B cell (primary cell): ENCODE measurements around the gene EHD3. TPM values are rescaled to one million over a fixed set of nuclear protein-coding genes. Genes with fewer than 3 reads are reported as not detected.

Experiments
- ATAC-seq: fragments of 200-7000 bp; cut with Tn5 transposase; one replicate; pipeline ENCODE4 v1.10.0; 2021; ENCODE audit warnings: low read depth, mild to moderate bottlenecking, moderate number of reproducible peaks, moderate library complexity
- CTCF ChIA-PET: fragments of 350-600 bp; sonication (Branson Sonifier 250); formaldehyde crosslinking; loops from one replicate; lab custom pipeline; 2021; ENCODE audit warnings: antibody characterized with exemption, inconsistent platforms; lab: Charles Lee
- POLR2A ChIA-PET: fragments of 350-600 bp; sonication (Branson Sonifier 250); formaldehyde crosslinking; loops from one replicate; lab custom pipeline; 2021; ENCODE audit warnings: antibody characterized with exemption; lab: Charles Lee
- DNase-seq: peaks from one replicate; pipeline ENCODE4 v3.0.0; 2013
- H2AFZ ChIP-seq: 2 replicates; pipeline ENCODE4 v1.6.1; 2012; ENCODE audit warnings: mild to moderate bottlenecking, low read depth, low read length; ENCODE audit not compliant: insufficient read depth, poor library complexity, severe bottlenecking
- H3K27ac ChIP-seq, 2 donors: 1 replicate in 1 of 2; 2 replicates in 1 of 2; pipeline ENCODE4 v1.5.1; 2012 to 2013; ENCODE audit warnings: low read length in 2 of 2, mild to moderate bottlenecking in 2 of 2, moderate library complexity in 1 of 2
- H3K27me3 ChIP-seq, 4 experiments: fragments of 200-600 bp in 1 of 4; sonication (generic) in 1 of 4; replicated peaks in 1 of 4; 1 replicate in 2 of 4; 2 replicates in 2 of 4; pipeline versions ENCODE4 v1.6.1 to v1.7.0; 2013 to 2016; ENCODE audit warnings: low read length in 3 of 4, mild to moderate bottlenecking in 2 of 4, mixed read lengths in 1 of 4, moderate library complexity in 1 of 4; ENCODE audit not compliant: insufficient read depth in 4 of 4, control insufficient read depth in 3 of 4; ENCODE audit errors: control extremely low read depth in 1 of 4
- H3K36me3 ChIP-seq, 2 experiments: replicated peaks in 1 of 2; 1 replicate in 1 of 2; 2 replicates in 1 of 2; pipeline versions ENCODE4 v1.6.1 to v1.7.1; 2013; ENCODE audit warnings: low read length in 1 of 2; ENCODE audit not compliant: insufficient read depth in 2 of 2, control insufficient read depth in 1 of 2; ENCODE audit errors: control extremely low read depth in 1 of 2, extremely low read depth in 1 of 2
- H3K4me1 ChIP-seq, 2 donors: fragments of 200-600 bp in 1 of 2; sonication (generic) in 1 of 2; 1 replicate in 1 of 2; 2 replicates in 1 of 2; pipeline versions ENCODE4 v1.5.1 to v1.6.1; 2013 to 2017; ENCODE audit warnings: low read length in 2 of 2; ENCODE audit not compliant: control insufficient read depth in 2 of 2, insufficient read depth in 2 of 2
- H3K4me2 ChIP-seq: replicated peaks from 2 replicates; pipeline ENCODE3; 2012; ENCODE audit warnings: mild to moderate bottlenecking, low read depth, low read length; ENCODE audit not compliant: poor library complexity, severe bottlenecking
- H3K4me3 ChIP-seq, 5 experiments: fragments of 200-600 bp in 1 of 5; sonication (generic) in 1 of 5; 1 replicate in 3 of 5; 2 replicates in 2 of 5; pipeline versions ENCODE4 v1.5.1 to v1.7.0; 2011 to 2016; ENCODE audit warnings: low read length in 4 of 5, mild to moderate bottlenecking in 4 of 5, low read depth in 2 of 5, control low read depth in 1 of 5, moderate library complexity in 1 of 5; ENCODE audit not compliant: insufficient read depth in 1 of 5; ENCODE audit errors: control extremely low read depth in 1 of 5, extremely low read depth in 1 of 5
- H3K79me2 ChIP-seq: fragments of 200-600 bp; sonication (generic); one replicate; pipeline ENCODE4 v1.6.0; 2016; ENCODE audit warnings: low read length; ENCODE audit not compliant: control insufficient read depth, insufficient read depth
- H3K9ac ChIP-seq: fragments of 200-600 bp; sonication (generic); 2 replicates; pipeline ENCODE4 v1.6.1; 2017; ENCODE audit warnings: mild to moderate bottlenecking, low read length, moderate library complexity
- H3K9me3 ChIP-seq, 3 donors: one replicate each; pipeline versions ENCODE4 v1.6.1 to v1.7.1; 2013; ENCODE audit warnings: low read length in 2 of 3; ENCODE audit not compliant: control insufficient read depth in 2 of 3, insufficient read depth in 1 of 3; ENCODE audit errors: control extremely low read depth in 1 of 3
- H4K20me1 ChIP-seq: 2 replicates; pipeline ENCODE4 v1.6.0; 2012; ENCODE audit warnings: mild to moderate bottlenecking, low read length; ENCODE audit not compliant: insufficient read depth, control insufficient read depth, poor library complexity, severe bottlenecking
- H3K27ac Mint-ChIP-seq: one replicate; pipeline ENCODE4 v1.8.0; 2021; ENCODE audit warnings: mixed read lengths
- H3K27me3 Mint-ChIP-seq: one replicate; pipeline ENCODE4 v1.8.0; 2021; ENCODE audit warnings: mixed read lengths
- H3K4me1 Mint-ChIP-seq: one replicate; pipeline ENCODE4 v1.8.0; 2021; ENCODE audit warnings: mixed read lengths
- H3K4me3 Mint-ChIP-seq: one replicate; pipeline ENCODE4 v1.8.0; 2021; ENCODE audit warnings: mixed read lengths
- H3K9me3 Mint-ChIP-seq: one replicate; pipeline ENCODE4 v1.8.0; 2022; ENCODE audit warnings: mixed read lengths; ENCODE audit not compliant: insufficient read depth
- EZH2 ChIP-seq: IDR thresholded peaks from 2 replicates; pipeline ENCODE4 v1.6.1; 2012; ENCODE audit warnings: borderline replicate concordance, low read depth, mild to moderate bottlenecking, moderate library complexity, low read length; ENCODE audit not compliant: insufficient read depth, poor library complexity, severe bottlenecking
- WGBS: methylation state at CpG from one replicate; pipeline ENCODE4 v1.1.5; 2013; ENCODE audit warnings: missing lambda C conversion rate; ENCODE audit not compliant: insufficient coverage; 5-methylcytosine and 5-hydroxymethylcytosine counted together
- intact Hi-C: fragments of 100-400 bp; cut with micrococcal nuclease; formaldehyde crosslinking; loops from one replicate; pipeline ENCODE4 v1.10.0; 2022
- polyA plus RNA-seq: library from polyadenylated mRNA; depleted of rRNA; stranded (reverse); fragments of >200 nt; gene quantifications from 2 replicates; pipeline ENCODE4 v1.2.3, GENCODE V29; 2012
- total RNA-seq, 2 donors: library from RNA; stranded (reverse); fragments of 120-200 nt in 1 of 2; gene quantifications; 1 replicate in 1 of 2; 2 replicates in 1 of 2; pipeline versions ENCODE4 v1.2.3 to v1.2.4, GENCODE V29; 2013 to 2022
- TF ChIP-seq, protein P1 (sequence below): fragments of 200-600 bp; IDR thresholded peaks from one replicate; pipeline ENCODE4 v1.8.0; 2022; ENCODE audit warnings: antibody characterized with exemption, mild to moderate bottlenecking

The EHD3 gene
- total and polyA plus RNA-seq, 2 donors (not counting 1 experiment from before 2014, with no cell fraction given), result 19.0 to 60.5 TPM

DNA sequence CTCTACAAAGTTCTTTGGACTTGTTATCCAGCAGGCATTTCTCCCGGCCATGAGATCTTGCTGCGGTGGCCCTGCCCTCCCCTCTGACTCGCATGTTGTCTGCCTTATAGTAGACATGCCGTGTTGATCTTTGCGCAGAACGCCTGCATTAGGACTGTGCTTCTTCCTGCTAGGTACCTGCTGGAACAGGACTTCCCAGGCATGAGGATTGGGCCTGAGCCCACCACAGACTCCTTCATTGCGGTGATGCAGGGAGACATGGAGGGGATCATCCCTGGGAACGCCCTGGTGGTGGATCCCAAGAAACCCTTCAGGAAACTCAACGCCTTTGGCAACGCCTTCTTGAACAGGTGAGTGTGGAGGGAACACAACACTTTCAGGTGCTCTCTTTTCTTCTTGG is 10.1 kb downstream of the EHD3 start:
- H3K4me1 Mint-ChIP-seq, result peaks cover 51% of the 10 kb centered on the region
- Histone ChIP-seq H3K27ac (no peak overlapping the region), H3K36me3 (peaks cover 0 to 36% of the 10 kb centered on the region in 2 experiments), H2AFZ (no peak overlapping the region), H3K4me2 (no peak overlapping the region), H3K9ac (no peak overlapping the region), H3K4me3 (no peak overlapping the region), H3K27me3 (no peaks in the 10 kb centered on the region), H4K20me1 (no peaks in the 10 kb centered on the region), H3K79me2 (peaks cover 8% of the 10 kb centered on the region), H3K4me1 (peaks cover 8 to 24% of the 10 kb centered on the region in 2 donors), H3K9me3 (no peaks in the 10 kb centered on the region)
- ATAC-seq (no peak), DNase-seq (no peak)
- no peaks in the 10 kb centered on the region for H3K27me3 Mint-ChIP-seq
- intact Hi-C loops, result no loop called here
- TF ChIP-seq, protein P1, sequence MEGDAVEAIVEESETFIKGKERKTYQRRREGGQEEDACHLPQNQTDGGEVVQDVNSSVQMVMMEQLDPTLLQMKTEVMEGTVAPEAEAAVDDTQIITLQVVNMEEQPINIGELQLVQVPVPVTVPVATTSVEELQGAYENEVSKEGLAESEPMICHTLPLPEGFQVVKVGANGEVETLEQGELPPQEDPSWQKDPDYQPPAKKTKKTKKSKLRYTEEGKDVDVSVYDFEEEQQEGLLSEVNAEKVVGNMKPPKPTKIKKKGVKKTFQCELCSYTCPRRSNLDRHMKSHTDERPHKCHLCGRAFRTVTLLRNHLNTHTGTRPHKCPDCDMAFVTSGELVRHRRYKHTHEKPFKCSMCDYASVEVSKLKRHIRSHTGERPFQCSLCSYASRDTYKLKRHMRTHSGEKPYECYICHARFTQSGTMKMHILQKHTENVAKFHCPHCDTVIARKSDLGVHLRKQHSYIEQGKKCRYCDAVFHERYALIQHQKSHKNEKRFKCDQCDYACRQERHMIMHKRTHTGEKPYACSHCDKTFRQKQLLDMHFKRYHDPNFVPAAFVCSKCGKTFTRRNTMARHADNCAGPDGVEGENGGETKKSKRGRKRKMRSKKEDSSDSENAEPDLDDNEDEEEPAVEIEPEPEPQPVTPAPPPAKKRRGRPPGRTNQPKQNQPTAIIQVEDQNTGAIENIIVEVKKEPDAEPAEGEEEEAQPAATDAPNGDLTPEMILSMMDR, result no peak
- TF ChIP-seq EZH2, result no peak
- no peaks in the 10 kb centered on the region for H3K9me3 Mint-ChIP-seq
- WGBS, result over 99% methylated on average over 10 of the region's 10 CpGs
- no peak overlapping the region for H3K4me3 Mint-ChIP-seq
- H3K27ac Mint-ChIP-seq, result no peak overlapping the region
- CTCF ChIA-PET, result no interaction called here
- POLR2A ChIA-PET, result no interaction called here

DNA sequence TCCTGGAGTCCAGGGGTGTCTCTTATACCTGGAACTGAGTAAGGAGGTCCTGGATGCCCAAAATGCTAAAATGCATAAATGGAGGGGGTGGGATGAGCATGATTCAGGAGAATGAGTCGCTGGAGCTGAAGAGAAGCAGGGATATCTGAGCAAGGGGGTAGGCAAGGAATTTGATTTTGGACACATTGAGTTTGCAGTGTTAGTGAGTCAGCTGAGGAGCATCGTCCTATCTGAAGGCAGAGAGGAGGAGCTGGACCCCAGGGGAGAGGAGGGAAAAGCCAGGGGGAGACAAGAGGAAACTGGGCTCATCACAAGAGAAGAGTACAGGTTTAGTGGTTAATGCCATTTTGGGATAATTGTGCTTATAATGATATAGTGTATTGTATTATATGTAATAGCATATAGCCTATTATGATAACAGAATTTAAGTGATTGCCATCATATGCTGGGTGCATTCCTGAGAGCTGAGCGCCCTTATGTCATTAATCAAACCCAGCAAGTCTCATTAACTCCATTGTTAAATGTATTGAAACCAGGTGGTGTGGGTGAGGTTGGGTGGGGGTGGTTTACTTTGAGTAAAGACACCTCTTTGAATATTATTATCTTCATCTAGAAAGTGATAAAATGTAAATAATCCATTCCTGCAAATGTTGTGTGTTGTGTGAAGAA is 12.4 kb downstream of the EHD3 start:
- peaks cover 13 to 26% of the 10 kb centered on the region in 2 donors for H3K4me1 ChIP-seq
- H3K36me3 ChIP-seq, result peaks cover 0 to 45% of the 10 kb centered on the region in 2 experiments
- whole genome bisulfite sequencing, result 100% methylated on average over 2 of the region's 3 CpGs
- H3K9me3 Mint-ChIP-seq, result no peaks in the 10 kb centered on the region
- TF ChIP-seq, protein P1, result no peak
- TF ChIP-seq EZH2, result no peak
- intact Hi-C loops, result no loop called here
- no peaks in the 10 kb centered on the region for H4K20me1 ChIP-seq
- peaks cover 4% of the 10 kb centered on the region for H3K79me2 ChIP-seq
- no peak for DNase-seq
- CTCF ChIA-PET, result interaction anchor here (1.1 to 1.9 kb wide), 2 partner anchors 9 to 10 kb away, joined by 3 to 7 read pairs; no protein-coding TSS in a partner anchor
- POLR2A ChIA-PET, result interaction anchor here (0.7 kb wide), 1 partner anchor 66 kb away, joined by 7 read pairs; no protein-coding TSS in a partner anchor
- H3K4me1 Mint-ChIP-seq, result peaks cover 44% of the 10 kb centered on the region
- H3K4me2 ChIP-seq, result no peak overlapping the region
- H3K27me3 ChIP-seq, result no peaks in the 10 kb centered on the region
- no peak for ATAC-seq
- no peaks in the 10 kb centered on the region for H3K27me3 Mint-ChIP-seq
- H3K27ac Mint-ChIP-seq, result peak overlapping the region; percentile 57
- no peaks in the 10 kb centered on the region for H3K9me3 ChIP-seq
- H3K9ac ChIP-seq, result no peak overlapping the region
- no peak overlapping the region for H3K4me3 ChIP-seq
- H2AFZ ChIP-seq, result no peak overlapping the region
- no peak overlapping the region for H3K4me3 Mint-ChIP-seq
- H3K27ac ChIP-seq, result no peak overlapping the region
